IMR-90 (cell line): ENCODE measurements around the gene SMC4. TPM values are rescaled to one million over a fixed set of nuclear protein-coding genes. Genes with fewer than 3 reads are reported as not detected.

Experiments used
- ATAC-seq: fragments of 200-7000 bp; cut with Tn5 transposase; 2 replicates; pipeline ENCODE4 v1.9.1; 2020; ENCODE audit warnings: low read depth, mild to moderate bottlenecking, moderate library complexity
- Bru-seq: library from RNA; stranded (reverse); fragments of 400-500 nt; gene quantifications from one replicate; lab custom pipeline; 2021; lab: Mats Ljungman, UMichigan
- BruChase-seq, 2 experiments: library from RNA; stranded (reverse); fragments of 400-500 nt; gene quantifications; one replicate each; lab custom pipeline; 2021; lab: Mats Ljungman, UMichigan
- BruUV-seq: library from RNA; stranded (reverse); fragments of 400-500 nt; replicated peaks from 2 replicates; lab custom pipeline; 2021; lab: Mats Ljungman, UMichigan
- CTCF ChIA-PET: fragments of 300-600 bp; formaldehyde crosslinking; extraction: SDS; loops from one replicate; lab custom pipeline; 2021; ENCODE audit warnings: antibody characterized with exemption; lab: Yijun Ruan, JAX
- POLR2A ChIA-PET: fragments of 300-600 bp; sonication (Branson Sonifier 250); formaldehyde crosslinking; loops from one replicate; lab custom pipeline; 2022; ENCODE audit warnings: antibody characterized with exemption; ENCODE audit not compliant: unreplicated experiment; lab: Charles Lee
- DNase-seq: peaks from one replicate; pipeline ENCODE4 v3.0.0; 2013
- H2AFZ ChIP-seq: replicated peaks from 2 replicates; pipeline ENCODE3; 2013; ENCODE audit warnings: low read length, mild to moderate bottlenecking; ENCODE audit not compliant: poor library complexity
- H2AK5ac ChIP-seq: 2 replicates; pipeline ENCODE4 v1.6.1; 2013; ENCODE audit warnings: low read depth, low read length, inconsistent platforms
- H2AK9ac ChIP-seq: replicated peaks from 2 replicates; pipeline ENCODE3; 2013; ENCODE audit warnings: mild to moderate bottlenecking, low read depth, low read length, moderate library complexity; ENCODE audit not compliant: poor library complexity
- H2BK120ac ChIP-seq: 2 replicates; pipeline ENCODE4 v1.6.1; 2013; ENCODE audit warnings: low read depth, low read length, inconsistent platforms
- H2BK15ac ChIP-seq: 3 replicates; pipeline ENCODE4 v1.6.1; 2013; ENCODE audit warnings: low read depth, low read length, inconsistent platforms
- H2BK20ac ChIP-seq: 2 replicates; pipeline ENCODE4 v1.6.1; 2013; ENCODE audit warnings: low read depth, mild to moderate bottlenecking, inconsistent platforms, low read length, moderate library complexity
- H2BK5ac ChIP-seq: 2 replicates; pipeline ENCODE4 v1.6.1; 2013; ENCODE audit warnings: mild to moderate bottlenecking, low read depth, low read length, inconsistent platforms; ENCODE audit not compliant: poor library complexity, severe bottlenecking
- H3K14ac ChIP-seq: replicated peaks from 2 replicates; pipeline ENCODE4 v1.6.1; 2013; ENCODE audit warnings: low read depth, low read length, inconsistent platforms
- H3K18ac ChIP-seq: 2 replicates; pipeline ENCODE4 v1.6.1; 2013; ENCODE audit warnings: low read depth, low read length, control low read depth
- H3K23ac ChIP-seq: 2 replicates; pipeline ENCODE4 v1.6.1; 2013; ENCODE audit warnings: low read depth, low read length, inconsistent platforms
- H3K27ac ChIP-seq: 2 replicates; pipeline ENCODE4 v1.5.1; 2013; ENCODE audit warnings: mild to moderate bottlenecking, control low read depth, low read length; ENCODE audit not compliant: insufficient read depth
- H3K27me3 ChIP-seq: 2 replicates; pipeline ENCODE4 v1.6.1; 2013; ENCODE audit warnings: low read length; ENCODE audit not compliant: control insufficient read depth, insufficient read depth
- H3K36me3 ChIP-seq: 2 replicates; pipeline ENCODE4 v1.6.1; 2013; ENCODE audit warnings: low read length, mixed read lengths; ENCODE audit not compliant: control insufficient read depth, insufficient read depth
- H3K4ac ChIP-seq: 2 replicates; pipeline ENCODE4 v1.6.1; 2013; ENCODE audit warnings: low read depth, low read length, inconsistent platforms
- H3K4me1 ChIP-seq: 2 replicates; pipeline ENCODE4 v1.6.1; 2013; ENCODE audit warnings: low read length, mixed read lengths; ENCODE audit not compliant: control insufficient read depth, insufficient read depth
- H3K4me2 ChIP-seq: 2 replicates; pipeline ENCODE4 v1.6.1; 2013; ENCODE audit warnings: low read depth, mild to moderate bottlenecking, control low read depth, low read length, moderate library complexity
- H3K4me3 ChIP-seq: 2 replicates; pipeline ENCODE4 v1.5.1; 2013; ENCODE audit warnings: low read depth, mild to moderate bottlenecking, control low read depth, low read length, moderate library complexity; ENCODE audit not compliant: insufficient read depth
- H3K56ac ChIP-seq: 2 replicates; pipeline ENCODE4 v1.6.1; 2013; ENCODE audit warnings: low read length, inconsistent platforms; ENCODE audit not compliant: insufficient read depth; ENCODE audit errors: extremely low read depth
- H3K79me1 ChIP-seq, 2 experiments: 2 replicates each; pipeline ENCODE4 v1.6.1; 2013; ENCODE audit warnings: low read length in 2 of 2, inconsistent platforms in 1 of 2, low read depth in 1 of 2
- H3K9ac ChIP-seq: 2 replicates; pipeline ENCODE4 v1.6.1; 2013; ENCODE audit warnings: low read depth, low read length, control low read depth
- H3K9me1 ChIP-seq: 2 replicates; pipeline ENCODE4 v1.6.1; 2013; ENCODE audit warnings: low read length, inconsistent platforms; ENCODE audit not compliant: insufficient read depth
- H3K9me3 ChIP-seq: 2 replicates; pipeline ENCODE4 v1.6.1; 2013; ENCODE audit warnings: low read length; ENCODE audit not compliant: control insufficient read depth, insufficient read depth
- H4K20me1 ChIP-seq: 2 replicates; pipeline ENCODE4 v1.6.1; 2013; ENCODE audit warnings: low read length, inconsistent platforms; ENCODE audit not compliant: insufficient read depth
- H4K5ac ChIP-seq: 2 replicates; pipeline ENCODE4 v1.6.1; 2013; ENCODE audit warnings: mild to moderate bottlenecking, low read depth, low read length, control low read depth
- H4K8ac ChIP-seq, 2 experiments: 2 replicates each; pipeline ENCODE4 v1.6.1; 2013; ENCODE audit warnings: low read depth in 2 of 2, low read length in 2 of 2, control low read depth in 1 of 2, inconsistent platforms in 1 of 2
- H4K91ac ChIP-seq: 2 replicates; pipeline ENCODE4 v1.6.1; 2013; ENCODE audit warnings: low read depth, low read length, inconsistent platforms; ENCODE audit not compliant: insufficient read depth
- CEBPB ChIP-seq: IDR thresholded peaks from 2 replicates; pipeline ENCODE4 v1.6.1; 2012; ENCODE audit warnings: low read depth, low read length, improper control_type of control experiment
- CHD1 ChIP-seq: IDR thresholded peaks from 2 replicates; pipeline ENCODE4 v1.6.1; 2012; ENCODE audit warnings: low read depth, low read length, improper control_type of control experiment
- ELK1 ChIP-seq: fragments of 150-350 bp; IDR thresholded peaks from 2 replicates; pipeline ENCODE4 v1.6.1; 2016; ENCODE audit warnings: low read depth, mild to moderate bottlenecking, low read length, moderate library complexity, borderline replicate concordance
- MAFK ChIP-seq: IDR thresholded peaks from 2 replicates; pipeline ENCODE4 v1.6.1; 2012; ENCODE audit warnings: low read depth, low read length, improper control_type of control experiment
- MAZ ChIP-seq: IDR thresholded peaks from 2 replicates; pipeline ENCODE4 v1.6.1; 2012; ENCODE audit warnings: low read depth, mild to moderate bottlenecking, low read length, improper control_type of control experiment, moderate library complexity, borderline replicate concordance
- MXI1 ChIP-seq: IDR thresholded peaks from 2 replicates; pipeline ENCODE4 v1.6.1; 2012; ENCODE audit warnings: low read depth, mild to moderate bottlenecking, low read length, moderate library complexity, borderline replicate concordance
- POLR2A ChIP-seq: IDR thresholded peaks from 2 replicates; pipeline ENCODE4 v1.6.1; 2012; ENCODE audit warnings: mild to moderate bottlenecking, low read depth, low read length
- SMC3 ChIP-seq: fragments of 150-350 bp; IDR thresholded peaks from 2 replicates; pipeline ENCODE4 v1.6.1; 2016; ENCODE audit warnings: low read depth, mild to moderate bottlenecking, antibody characterized with exemption, low read length, moderate library complexity
- WGBS, 2 experiments: methylation state at CpG; one replicate each; pipeline versions ENCODE4 v1.1.5 to v1.1.7; 2013; ENCODE audit warnings: missing lambda C conversion rate in 2 of 2; ENCODE audit not compliant: insufficient read length in 1 of 2; ENCODE audit errors: extremely low coverage in 2 of 2; 5-methylcytosine and 5-hydroxymethylcytosine counted together
- dilution Hi-C: fragments of 300-500 bp; cut with HindIII; formaldehyde crosslinking; loops from one replicate; pipeline ENCODE4 v1.14.3; 2018; ENCODE audit warnings: low sequenced_read_pairs; ENCODE audit not compliant: unreplicated experiment
- in situ Hi-C: fragments of 300-500 bp; cut with MboI; formaldehyde crosslinking; loops from 3 replicates; pipeline ENCODE4 v1.14.3; 2019; ENCODE audit warnings: low sequenced_read_pairs, inconsistent platforms, mixed read lengths
- intact Hi-C: fragments of 100-400 bp; cut with micrococcal nuclease; formaldehyde crosslinking; loops from 2 replicates; pipeline ENCODE4 v1.10.0; 2022
- long read RNA-seq: library from polyadenylated mRNA; unstranded; transcript quantifications from one replicate; pipeline ENCODE4 v2.0.0, GENCODE V29; 2021; ENCODE audit not compliant: unreplicated experiment
- polyA plus RNA-seq, 3 experiments: library from polyadenylated mRNA; depleted of rRNA; stranded (reverse); fragments of >200 nt; gene quantifications; 2 replicates each; pipeline ENCODE4 v1.2.3, GENCODE V29; 2012; ENCODE audit warnings: low replicate concordance in 1 of 3
- total RNA-seq: library from RNA; depleted of rRNA; stranded (reverse); fragments of >200 nt; gene quantifications from 2 replicates; pipeline ENCODE4 v1.2.3, GENCODE V29; 2012; rRNA removed

SMC4 gene
- total RNA-seq (48.8 and 77.8 TPM in 2 replicates), polyA plus RNA-seq (2012; rRNA removed) (38.2 and 50.1 TPM in 2 replicates), Bru-seq, nascent RNA (percentile 85 among the genes with signal in this experiment), BruChase-seq, experiment 1, labeled RNA remaining after a 6-hour chase (percentile 79 among the genes with signal in this experiment), BruChase-seq, experiment 2, labeled RNA remaining after a 2-hour chase (percentile 78 among the genes with signal in this experiment)
- 14.0 and 14.4 TPM in 2 replicates for polyA plus RNA-seq (2012; cell fraction: cytosol; rRNA removed)
- 24.3 and 40.9 TPM in 2 replicates for polyA plus RNA-seq (2012; cell fraction: nucleus; rRNA removed; ENCODE audit: low replicate concordance)
- long read RNA-seq, partial matches to known transcripts: 18 of 21 reads
- long read RNA-seq, other reads (novel, unspliced or antisense): 3 of 21 reads

- Histone ChIP-seq H3K23ac (peak within 1 kb of the TSS; percentile 97), H4K91ac (peak within 1 kb of the TSS; percentile 85), H2AK5ac (peak within 1 kb of the TSS; percentile 84), H4K20me1 (peaks cover 3% of the 10 kb centered on the region), H3K27me3 (no peaks in the 10 kb centered on the region), H3K56ac (peak within 1 kb of the TSS; percentile 97), H3K27ac (peak within 1 kb of the TSS; percentile 88), H4K8ac (peak within 1 kb of the TSS; percentile 21 to 95), H2BK15ac (peak within 1 kb of the TSS; percentile 39; the same call in 1 of the 3 replicates), H3K9me3 (no peaks in the 10 kb centered on the region), H3K9ac (peak within 1 kb of the TSS; percentile 66), H2BK5ac (peak within 1 kb of the TSS; percentile 90), H3K79me1 (peaks cover 0 to 19% of the 10 kb centered on the region in 2 experiments; a peak in 2 of 4 replicates), H3K14ac (peak within 1 kb of the TSS; percentile 92), H2AFZ (peak within 1 kb of the TSS; percentile 96), H3K4me2 (peak within 1 kb of the TSS; percentile 99), H2BK120ac (peak within 1 kb of the TSS; percentile 79), H3K4me3 (peak within 1 kb of the TSS; percentile 60), H2AK9ac (peak within 1 kb of the TSS; percentile 87), H3K18ac (peak within 1 kb of the TSS; percentile 49), H3K9me1 (no peaks in the 10 kb centered on the region), H3K4me1 (peaks cover 3% of the 10 kb centered on the region; the same call in 1 of the 2 replicates), H3K4ac (peak within 1 kb of the TSS; percentile 84), H2BK20ac (peak within 1 kb of the TSS; percentile 50), H3K36me3 (no peaks in the 10 kb centered on the region; the same call in 1 of the 2 replicates), H4K5ac (peak within 1 kb of the TSS; percentile 38)
- ChIA-PET CTCF (no interaction called here), POLR2A (no interaction called here)
- ATAC-seq (peak; percentile 94), DNase-seq (peak; percentile 95)
- dilution Hi-C loops: no loop called here
- in situ Hi-C loops: loop anchor here (25.0 kb wide), 1 partner anchor 512 kb away; no protein-coding TSS in a partner anchor
- TF ChIP-seq POLR2A (peak; percentile 90; the same call in 1 of the 2 replicates), SMC3 (no peak), CEBPB (no peak), MAZ (peak; percentile 43; the same call in 1 of the 2 replicates), ELK1 (no peak), MAFK (no peak), MXI1 (peak; percentile 89), CHD1 (0 out of 2 replicates have a peak, but pooled peaks have one; percentile 66)
- 0% methylated on average over 17 of the region's 63 CpGs; no CpG with 5 or more reads in 1 of the 2 experiments for WGBS, 2 experiments
- intact Hi-C loops: loop anchor here (1.0 to 5.0 kb wide), 2 partner anchors 9 to 362 kb away; no protein-coding TSS in a partner anchor
- BruUV-seq: no TSS peak
Observed at GRCh38 chr3:160399125-160400029, at the start of gene SMC4, which contains the start of gene IFT80. TSS of gene SMC4 (plus strand) at chr3:160399650. CDS start at chr3:160400827, 1,177 bp downstream. TSS of gene IFT80 (minus strand) at chr3:160399225. CDS start at chr3:160384600, 14,625 bp downstream.
